Skin of body (tissue), 2 donors: Measurements from ENCODE around the gene CAPN2. TPM values are rescaled to one million over a fixed set of nuclear protein-coding genes. Genes with fewer than 3 reads are reported as not detected.
"Not testable (repeated sequence)": the region's sequence is repeated elsewhere in the genome, so short reads cannot be mapped to it uniquely, and the experiment has no call there.

ENCODE experiments used
- DNase-seq: peaks from one replicate; lab custom pipeline; 2025; lab: John Stamatoyannopoulos, UW
- total RNA-seq: library from RNA; depleted of rRNA; stranded (reverse); fragments of >200 nt; gene quantifications from one replicate; pipeline ENCODE4 v1.2.3, GENCODE V29; 2014

The CAPN2 gene
- total RNA-seq, 1 donor from 2014 or later, result 81.8 TPM

- no peak for DNase-seq
Measured at GRCh38 chr1:223716302-223716862, 4.0 kb downstream of the CAPN2 start.

- DNase-seq, result no peak
Measured at GRCh38 chr1:223717123-223717522, 4.8 kb downstream of the CAPN2 start.

GRCh38 chr1:223717695-223718363 lies 5.5 kb downstream of the CAPN2 start:
- DNase-seq, result no peak

- no peak for DNase-seq
Measured at GRCh38 chr1:223718850-223719249, 6.5 kb downstream of the CAPN2 start.

- DNase-seq, result no peak
Measured at GRCh38 chr1:223720971-223721591, 8.7 kb downstream of the CAPN2 start.

- DNase-seq, result no peak
Measured at GRCh38 chr1:223721658-223722607, 9.6 kb downstream of the CAPN2 start.

- DNase-seq, result no peak
Measured at GRCh38 chr1:223723351-223723904, 11.1 kb downstream of the CAPN2 start.

- DNase-seq, result no peak
Measured at GRCh38 chr1:223724376-223724775, 12.0 kb downstream of the CAPN2 start.

GRCh38 chr1:223725578-223725977 lies 13.2 kb downstream of the CAPN2 start:
- no peak for DNase-seq

- DNase-seq, result peak; percentile 97
Measured at GRCh38 chr1:223726380-223727001, 14.2 kb downstream of the CAPN2 start.

- no peak for DNase-seq
Measured at GRCh38 chr1:223727541-223727940, 15.2 kb downstream of the CAPN2 start.

- no peak for DNase-seq
Measured at GRCh38 chr1:223729906-223730305, 17.6 kb downstream of the CAPN2 start.

GRCh38 chr1:223730479-223731132 lies 18.3 kb downstream of the CAPN2 start:
- peak; percentile 10 for DNase-seq

- no peak for DNase-seq
Measured at GRCh38 chr1:223731133-223731770, 18.9 kb downstream of the CAPN2 start.

GRCh38 chr1:223732993-223733798 lies 20.9 kb downstream of the CAPN2 start:
- peak; percentile 25 for DNase-seq

- no peak for DNase-seq
Measured at GRCh38 chr1:223733898-223734852, 21.8 kb downstream of the CAPN2 start.

GRCh38 chr1:223736638-223737037 lies 24.3 kb downstream of the CAPN2 start:
- DNase-seq, result not testable (repeated sequence)

- no peak for DNase-seq
Measured at GRCh38 chr1:223737342-223737741, 25.0 kb downstream of the CAPN2 start.
